Upper lobe of left lung (tissue), 6 donors: ENCODE measurements around the gene C2orf78. TPM values are rescaled to one million over a fixed set of nuclear protein-coding genes. Genes with fewer than 3 reads are reported as not detected.
A peak's percentile ranks its signal among the peaks of the same experiment; 100 is the strongest.

ENCODE experiments used
- ATAC-seq, 2 donors: fragments of 200-7000 bp; cut with Tn5 transposase; one replicate each; pipeline ENCODE4 v1.9.1; 2022; ENCODE audit warnings: mild to moderate bottlenecking in 2 of 2, moderate library complexity in 2 of 2; ENCODE audit not compliant: low FRiP score in 2 of 2
- DNase-seq, 2 donors: peaks; one replicate each; pipeline ENCODE4 v3.0.0-alpha.2; 2019 to 2020
- H3K27ac ChIP-seq, 4 donors: fragments of 200-600 bp; sonication (generic); one replicate each; pipeline ENCODE4 v1.5.1; 2016 to 2019
- H3K27me3 ChIP-seq, 4 donors: fragments of 200-600 bp; sonication (generic); one replicate each; pipeline ENCODE4 v1.5.1; 2017 to 2019
- H3K36me3 ChIP-seq, 4 donors: fragments of 200-600 bp; sonication (generic); one replicate each; pipeline ENCODE4 v1.5.1; 2016 to 2019
- H3K4me1 ChIP-seq, 4 donors: fragments of 200-600 bp; sonication (generic); one replicate each; pipeline ENCODE4 v1.5.1; 2018 to 2019
- H3K4me3 ChIP-seq, 4 donors: fragments of 200-600 bp; sonication (generic); one replicate each; pipeline ENCODE4 v1.5.1; 2017 to 2019; ENCODE audit warnings: mild to moderate bottlenecking in 2 of 4, moderate library complexity in 1 of 4
- H3K9me3 ChIP-seq, 4 donors: fragments of 200-600 bp; sonication (generic); one replicate each; pipeline ENCODE4 v1.5.1; 2018 to 2019
- EP300 ChIP-seq, 4 donors: sonication (generic); formaldehyde crosslinking; IDR thresholded peaks; one replicate each; pipeline ENCODE4 v1.5.1; 2017; ENCODE audit warnings: antibody characterized with exemption in 4 of 4, control low read depth in 2 of 4
- POLR2A ChIP-seq, 4 donors: fragments of 450-650 bp; IDR thresholded peaks; one replicate each; pipeline ENCODE4 v1.5.1; 2016 to 2017; ENCODE audit warnings: antibody characterized with exemption in 4 of 4, mild to moderate bottlenecking in 2 of 4
- POLR2AphosphoS5 ChIP-seq, 2 donors: sonication (generic); formaldehyde crosslinking; IDR thresholded peaks; one replicate each; pipeline ENCODE4 v1.5.1; 2017; ENCODE audit warnings: antibody characterized with exemption in 2 of 2
- WGBS, 2 donors: methylation state at CpG; one replicate each; pipeline ENCODE4 v1.1.5; 2017 to 2018; 5-methylcytosine and 5-hydroxymethylcytosine counted together
- total RNA-seq, 6 donors: library from RNA; depleted of rRNA in 4 of 6; stranded (reverse); fragments of >200 nt in 4 of 6; gene quantifications; one replicate each; pipeline versions ENCODE4 v1.1.0 to v1.2.1, GENCODE V29; 2016 to 2021
- TF ChIP-seq, protein P1 (sequence below), 6 experiments: fragments of 450-650 bp in 4 of 6; fragments of 200-600 bp in 2 of 6; sonication (generic) in 2 of 6; IDR thresholded peaks; one replicate each; pipeline ENCODE4 v1.5.1; 2016 to 2019; ENCODE audit warnings: antibody characterized with exemption in 6 of 6
- donor health status: DM: no; HTN: no; CAD: no; lungs with moderate emphysema.
- donor health status: DM: no; HTN: yes; CAD: no; lungs with severe emphysema.

Gene C2orf78
- total RNA-seq, 6 donors from 2014 or later, result not detected

DNA sequence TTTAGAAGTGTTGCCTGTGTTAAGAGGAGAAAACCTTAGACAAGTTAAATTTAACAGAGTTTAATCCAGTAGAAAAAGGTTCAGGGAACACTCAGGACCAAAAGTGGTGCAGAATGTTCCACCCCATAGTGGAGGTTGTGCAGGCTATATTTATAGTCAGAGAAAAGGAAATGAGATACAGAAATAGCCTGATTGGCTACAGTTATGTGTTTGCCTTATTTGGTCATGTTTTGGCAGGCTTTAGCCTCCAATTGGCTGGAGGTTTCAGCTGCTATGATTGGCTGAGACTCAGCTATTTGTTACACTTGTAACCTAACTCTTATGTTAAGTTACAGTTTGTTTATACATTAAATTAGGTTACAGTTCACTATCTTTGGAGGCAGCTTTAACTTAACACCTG lies 48.9 kb downstream of the C2orf78 start:
- Histone ChIP-seq H3K27ac (no peak overlapping the region), H3K4me1 (peaks cover 10 to 26% (median 15%) of the 10 kb centered on the region in 4 donors)

GRCh38 chr2:73836141-73836943 lies 52.4 kb downstream of the C2orf78 start:
- DNase-seq, result peak in 1 of 2 donors; percentile 71
- Histone ChIP-seq H3K36me3 (peaks cover 3 to 35% (median 10%) of the 10 kb centered on the region in 4 donors), H3K9me3 (no peaks in the 10 kb centered on the region), H3K27ac (peak overlapping the region in 1 of 4 donors; percentile 27), H3K4me3 (no peak overlapping the region), H3K27me3 (no peaks in the 10 kb centered on the region), H3K4me1 (peaks cover 3 to 8% (median 6%) of the 10 kb centered on the region in 4 donors)
- ATAC-seq, result peak; percentile 10 to 35
- WGBS, 2 donors, result 78 to 88% methylated on average over 10 to 17 of the region's 17 CpGs
- no peak for TF ChIP-seq POLR2AphosphoS5 (IDR thresholded peaks at IDR 0.05)
- TF ChIP-seq, protein P1, sequence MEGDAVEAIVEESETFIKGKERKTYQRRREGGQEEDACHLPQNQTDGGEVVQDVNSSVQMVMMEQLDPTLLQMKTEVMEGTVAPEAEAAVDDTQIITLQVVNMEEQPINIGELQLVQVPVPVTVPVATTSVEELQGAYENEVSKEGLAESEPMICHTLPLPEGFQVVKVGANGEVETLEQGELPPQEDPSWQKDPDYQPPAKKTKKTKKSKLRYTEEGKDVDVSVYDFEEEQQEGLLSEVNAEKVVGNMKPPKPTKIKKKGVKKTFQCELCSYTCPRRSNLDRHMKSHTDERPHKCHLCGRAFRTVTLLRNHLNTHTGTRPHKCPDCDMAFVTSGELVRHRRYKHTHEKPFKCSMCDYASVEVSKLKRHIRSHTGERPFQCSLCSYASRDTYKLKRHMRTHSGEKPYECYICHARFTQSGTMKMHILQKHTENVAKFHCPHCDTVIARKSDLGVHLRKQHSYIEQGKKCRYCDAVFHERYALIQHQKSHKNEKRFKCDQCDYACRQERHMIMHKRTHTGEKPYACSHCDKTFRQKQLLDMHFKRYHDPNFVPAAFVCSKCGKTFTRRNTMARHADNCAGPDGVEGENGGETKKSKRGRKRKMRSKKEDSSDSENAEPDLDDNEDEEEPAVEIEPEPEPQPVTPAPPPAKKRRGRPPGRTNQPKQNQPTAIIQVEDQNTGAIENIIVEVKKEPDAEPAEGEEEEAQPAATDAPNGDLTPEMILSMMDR (IDR thresholded peaks at IDR 0.05), result no peak
- no peak for TF ChIP-seq POLR2A (IDR thresholded peaks at IDR 0.05)
- no peak for TF ChIP-seq EP300 (IDR thresholded peaks at IDR 0.05)

More for the DNA sequence above, 48.9 kb downstream of the C2orf78 start:
- DNase-seq, result no peak
- H3K4me3 ChIP-seq, result no peak overlapping the region
- peaks cover 3 to 33% (median 10%) of the 10 kb centered on the region in 4 donors for H3K36me3 ChIP-seq
- no peaks in the 10 kb centered on the region for H3K9me3 ChIP-seq
- H3K27me3 ChIP-seq, result no peaks in the 10 kb centered on the region
- TF ChIP-seq POLR2AphosphoS5 (IDR thresholded peaks at IDR 0.05) (no peak), POLR2A (IDR thresholded peaks at IDR 0.05) (no peak), EP300 (IDR thresholded peaks at IDR 0.05) (no peak)
- TF ChIP-seq, protein P1 (IDR thresholded peaks at IDR 0.05), result no peak
- ATAC-seq, result no peak

- Histone ChIP-seq H3K27ac (no peak overlapping the region), H3K36me3 (peaks cover 0 to 21% (median 8%) of the 10 kb centered on the region in 4 donors), H3K4me3 (no peak overlapping the region), H3K4me1 (peaks cover 3 to 7% (median 5%) of the 10 kb centered on the region in 4 donors), H3K27me3 (no peaks in the 10 kb centered on the region), H3K9me3 (no peaks in the 10 kb centered on the region)
- DNase-seq, result no peak
- TF ChIP-seq EP300 (IDR thresholded peaks at IDR 0.05), result no peak
- no peak for TF ChIP-seq POLR2A (IDR thresholded peaks at IDR 0.05)
- TF ChIP-seq, protein P1 (IDR thresholded peaks at IDR 0.05), result no peak
- no peak for TF ChIP-seq POLR2AphosphoS5 (IDR thresholded peaks at IDR 0.05)
- 72 to 81% methylated on average over 4 of the region's 4 CpGs for WGBS, 2 donors
- peak in 1 of 2 donors; percentile 55 for ATAC-seq
Observed at GRCh38 chr2:73837847-73838585, 54.0 kb downstream of the C2orf78 start.

- no peaks in the 10 kb centered on the region for H3K27me3 ChIP-seq
- peaks cover 0 to 16% (median 6%) of the 10 kb centered on the region in 4 donors for H3K36me3 ChIP-seq
- no peaks in the 10 kb centered on the region for H3K9me3 ChIP-seq
- H3K4me1 ChIP-seq, result peaks cover 0 to 7% (median 5%) of the 10 kb centered on the region in 4 donors
- ATAC-seq, result no peak
- TF ChIP-seq POLR2AphosphoS5 (IDR thresholded peaks at IDR 0.05) (no peak), EP300 (IDR thresholded peaks at IDR 0.05) (no peak), POLR2A (IDR thresholded peaks at IDR 0.05) (no peak)
- TF ChIP-seq, protein P1 (IDR thresholded peaks at IDR 0.05), result no peak
- no peak for DNase-seq
- no peak overlapping the region for H3K4me3 ChIP-seq
- no peak overlapping the region for H3K27ac ChIP-seq
- WGBS, 2 donors, result 68 to 73% methylated on average over 2 of the region's 2 CpGs
Observed at GRCh38 chr2:73838889-73839534, 55.0 kb downstream of the C2orf78 start.
